Diencephalon (tissue), 1 donor: ENCODE data around the gene ZNF587. TPM values are rescaled to one million over a fixed set of nuclear protein-coding genes. Genes with fewer than 3 reads are reported as not detected.

Source experiments
- total RNA-seq: library from RNA; depleted of rRNA; stranded (reverse); fragments of >200 nt; gene quantifications from one replicate; pipeline ENCODE4 v1.2.3, GENCODE V29; 2014

Gene ZNF587
- 33.0 TPM for total RNA-seq

DNA sequence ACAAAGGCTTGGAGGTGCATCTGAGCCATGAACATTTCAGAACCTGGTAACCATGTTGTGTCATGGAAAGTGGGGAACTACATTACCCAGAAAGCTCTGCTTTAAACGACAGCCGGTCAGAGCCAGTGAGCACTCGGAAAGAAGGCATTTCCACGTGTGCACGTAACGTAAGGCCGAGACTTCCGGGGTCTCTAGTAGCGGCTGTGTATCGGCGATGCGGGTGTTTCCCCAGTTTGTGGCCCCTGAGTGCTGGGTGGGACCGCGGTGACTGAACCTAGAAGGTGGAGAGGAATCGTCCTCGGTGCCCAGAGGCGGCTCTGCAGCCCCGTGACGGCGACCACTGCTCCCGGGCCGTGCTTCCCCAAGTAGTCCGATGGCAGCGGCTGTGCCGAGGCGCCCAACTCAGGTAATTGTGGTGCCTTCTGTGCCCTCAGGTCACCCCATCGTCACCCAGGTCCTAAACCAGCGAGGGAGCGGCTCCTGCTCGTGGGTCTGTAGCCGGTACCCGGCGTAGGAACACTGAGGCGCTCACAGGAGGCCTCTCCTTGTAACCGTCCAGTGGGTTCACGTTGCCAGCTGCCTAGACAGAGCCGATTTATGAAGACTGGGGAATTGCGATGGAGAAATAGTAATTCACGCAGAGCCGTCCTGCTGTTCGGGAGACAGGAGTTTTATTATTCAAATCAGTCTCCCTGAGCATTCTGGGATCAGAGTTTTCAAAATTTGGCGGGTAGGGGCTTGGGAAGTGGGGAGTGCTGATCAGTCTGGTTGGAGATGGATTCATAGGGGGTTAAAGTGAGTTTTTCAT lies at the start of gene ZNF587:
Gene ZNF587 (plus strand): TSS at position 194 of the 808 bp plus-strand sequence. CDS start 180 bp downstream, at position 374.

DNA sequence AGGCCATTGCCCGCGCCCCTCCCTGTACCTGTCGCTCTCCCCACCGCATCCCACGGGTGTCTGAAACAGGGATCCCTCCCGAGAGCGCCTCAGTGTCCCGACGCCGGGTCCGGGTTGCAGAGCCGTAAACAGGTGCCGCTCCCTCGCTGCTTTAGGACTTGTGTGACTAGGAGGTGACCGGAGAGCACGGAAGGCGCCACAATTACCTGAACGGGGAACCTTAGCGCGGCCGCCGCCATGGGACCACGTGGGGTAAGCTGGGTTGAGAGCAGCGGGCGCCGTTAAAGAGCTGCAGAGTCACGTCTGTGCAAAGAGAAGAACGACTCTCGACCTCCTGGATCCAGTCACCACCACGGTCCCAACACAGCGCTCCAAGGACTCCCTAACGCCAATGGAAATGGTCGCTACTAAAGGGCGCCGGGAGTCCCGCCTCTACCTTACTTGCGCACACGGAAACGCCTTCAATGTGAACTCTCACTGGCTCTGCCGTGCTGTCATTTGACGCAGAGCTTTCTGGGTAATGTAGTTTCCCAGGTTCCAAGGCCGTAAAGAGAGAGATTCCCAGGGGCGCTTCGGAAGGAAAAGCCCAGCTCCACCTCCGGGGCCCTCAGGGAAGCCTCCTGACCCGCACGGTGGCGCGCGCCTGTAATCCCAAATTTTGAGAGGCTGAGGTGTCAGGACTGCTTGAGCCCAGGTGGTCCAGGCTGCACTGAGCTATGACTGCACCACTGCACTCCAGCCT lies 35.0 kb upstream of the ZNF587 start, which contains the start of gene ZNF552:
Gene ZNF552 (minus strand): TSS at position 409 of the 742 bp plus-strand sequence. CDS start 170 bp downstream, at position 239.

DNA sequence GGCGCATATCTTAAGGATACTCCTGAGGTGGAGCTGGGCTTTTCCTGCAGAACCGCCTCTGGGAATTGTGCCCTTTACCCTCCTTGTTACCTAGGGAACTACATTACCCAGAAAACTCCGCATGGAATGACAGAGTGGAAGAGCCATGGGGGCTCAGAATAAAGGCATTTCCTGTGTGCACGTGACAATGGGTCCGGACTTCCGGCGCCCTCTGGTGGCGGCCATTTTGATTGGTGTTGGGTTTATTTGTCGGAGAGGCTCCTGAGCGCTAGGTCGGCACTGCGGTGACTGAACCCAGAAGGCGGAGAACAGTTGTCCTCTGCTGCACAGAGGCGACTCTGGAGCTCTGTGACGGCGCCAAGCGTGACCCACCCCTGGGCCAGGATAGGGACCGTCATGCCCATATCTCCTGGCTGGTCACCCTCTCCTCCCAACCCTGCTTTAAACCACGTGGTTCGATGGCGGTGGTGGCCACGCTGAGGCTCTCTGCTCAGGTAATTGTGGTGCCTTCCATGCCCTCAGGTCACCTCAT lies 19.5 kb upstream of the ZNF587 start, which contains the start of gene ZNF587B:
Gene ZNF587B (plus strand): TSS at position 229 of the 532 bp plus-strand sequence. CDS start 230 bp downstream, at position 459.

DNA sequence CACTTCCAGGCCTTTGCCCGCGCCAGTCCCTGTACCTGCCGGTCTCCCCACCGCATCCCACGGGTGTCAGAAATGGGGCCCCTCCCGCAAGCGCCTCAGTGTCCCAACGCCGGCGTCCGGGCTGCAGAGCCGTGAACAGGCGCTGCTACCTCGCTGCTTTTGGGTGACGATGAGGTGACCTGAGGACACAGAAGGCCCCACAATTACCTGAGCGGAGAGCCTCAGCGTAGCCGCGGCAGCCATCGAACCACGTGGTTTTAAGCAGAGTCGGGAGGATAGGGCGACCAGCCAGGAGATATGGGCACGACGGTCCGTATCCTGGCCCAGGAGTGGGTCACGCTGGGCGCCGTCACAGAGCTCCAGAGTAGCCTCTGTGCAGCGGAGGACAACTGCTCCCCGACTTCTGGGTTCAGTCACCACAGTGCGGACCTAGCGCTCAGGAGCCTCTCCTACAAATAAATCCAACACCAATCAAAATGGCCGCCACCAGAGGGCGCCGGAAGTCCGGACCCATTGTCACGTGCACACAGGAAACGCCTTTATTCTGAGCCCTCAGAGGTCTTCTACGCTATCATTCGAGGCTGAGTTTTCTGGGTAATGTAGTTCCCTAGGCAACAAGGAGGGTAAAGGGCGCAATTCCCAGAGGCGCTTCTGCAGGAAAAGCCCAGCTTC lies 39.0 kb downstream of the ZNF587 start, which contains the start of gene ZNF814:
Gene ZNF814 (minus strand): TSS at position 478 of the 672 bp plus-strand sequence. CDS start 235 bp downstream, at position 243.

Other genes starting within 250 kb of the ZNF587 start
- gene ZNF530, start 250.0 kb upstream of the ZNF587 start, total RNA-seq: 5.3 TPM
- 39.7 TPM for gene ZNF134, start 235.6 kb upstream of the ZNF587 start, total RNA-seq
- gene ZNF211, start 216.7 kb upstream of the ZNF587 start, total RNA-seq: 30.7 TPM
- not detected for gene ZSCAN4, start 180.9 kb upstream of the ZNF587 start, total RNA-seq
- gene ZNF551, start 167.9 kb upstream of the ZNF587 start, total RNA-seq: 16.1 TPM
- gene ZNF154, start 140.7 kb upstream of the ZNF587 start, total RNA-seq: 31.4 TPM
- gene ZNF671, start 122.2 kb upstream of the ZNF587 start, total RNA-seq: 27.0 TPM
- 43.6 TPM for gene ZNF776, start 103.0 kb upstream of the ZNF587 start, total RNA-seq
- gene ZNF586, start 80.2 kb upstream of the ZNF587 start, total RNA-seq: 42.2 TPM
- gene ZNF552, start 34.9 kb upstream of the ZNF587 start, total RNA-seq: 12.0 TPM
- gene ZNF587B, start 19.6 kb upstream of the ZNF587 start, total RNA-seq: 14.3 TPM
- 29.5 TPM for gene ZNF814, start 39.2 kb downstream of the ZNF587 start, total RNA-seq
- gene ZNF417, start 66.7 kb downstream of the ZNF587 start, total RNA-seq: 33.2 TPM
- gene ZNF418, start 85.5 kb downstream of the ZNF587 start, total RNA-seq: 47.1 TPM
- gene ZNF256, start 97.8 kb downstream of the ZNF587 start, total RNA-seq: 17.3 TPM
- gene C19orf18, start 124.7 kb downstream of the ZNF587 start, total RNA-seq: not detected
- gene ZNF606, start 153.0 kb downstream of the ZNF587 start, total RNA-seq: 45.0 TPM
- 1.6 TPM for gene ZSCAN1, start 184.2 kb downstream of the ZNF587 start, total RNA-seq
- gene ZNF135, start 209.4 kb downstream of the ZNF587 start, total RNA-seq: 13.4 TPM
- gene ZSCAN18, start 248.4 kb downstream of the ZNF587 start, total RNA-seq: 126 TPM